MCF 10A (cell line): ENCODE measurements around the gene NOXRED1. TPM values are rescaled to one million over a fixed set of nuclear protein-coding genes. Genes with fewer than 3 reads are reported as not detected.

ENCODE experiments used
- BruUV-seq: library from RNA; stranded (reverse); fragments of 400-500 nt; replicated peaks from 2 replicates; lab custom pipeline; 2021; lab: Mats Ljungman, UMichigan
- CTCF ChIA-PET: fragments of 300-600 bp; sonication (Branson Sonifier 250); formaldehyde crosslinking; extraction: SDS; loops from one replicate; lab custom pipeline; 2021; ENCODE audit warnings: antibody characterized with exemption, inconsistent platforms; lab: Yijun Ruan, JAX
- POLR2A ChIA-PET: fragments of 300-600, 350-650 bp; sonication (Branson Sonifier 250); formaldehyde crosslinking; extraction: SDS; loops from one replicate; lab custom pipeline; 2020; ENCODE audit warnings: antibody characterized with exemption, inconsistent platforms; lab: Yijun Ruan, JAX
- DNase-seq: peaks from one replicate; pipeline ENCODE4 v3.0.0-alpha.2; 2018; ENCODE audit not compliant: unreplicated experiment
- H3K27ac Mint-ChIP-seq: one replicate; pipeline ENCODE4 v1.8.0; 2022; ENCODE audit warnings: mild to moderate bottlenecking, low read depth, mixed read lengths; ENCODE audit not compliant: unreplicated experiment
- H3K27me3 Mint-ChIP-seq: one replicate; pipeline ENCODE4 v1.8.0; 2022; ENCODE audit warnings: mixed read lengths; ENCODE audit not compliant: insufficient read depth, unreplicated experiment
- H3K36me3 Mint-ChIP-seq: one replicate; pipeline ENCODE4 v1.8.0; 2022; ENCODE audit warnings: mild to moderate bottlenecking, moderate library complexity, mixed read lengths; ENCODE audit not compliant: insufficient read depth, unreplicated experiment
- H3K4me1 Mint-ChIP-seq: one replicate; pipeline ENCODE4 v1.8.0; 2022; ENCODE audit warnings: mixed read lengths; ENCODE audit not compliant: insufficient read depth, unreplicated experiment
- H3K4me3 Mint-ChIP-seq: one replicate; pipeline ENCODE4 v1.8.0; 2022; ENCODE audit warnings: mild to moderate bottlenecking, moderate library complexity, mixed read lengths; ENCODE audit not compliant: unreplicated experiment
- H3K9me3 Mint-ChIP-seq: one replicate; pipeline ENCODE4 v1.8.0; 2022; ENCODE audit warnings: mixed read lengths; ENCODE audit not compliant: unreplicated experiment
- intact Hi-C: fragments of 100-400 bp; cut with micrococcal nuclease; formaldehyde crosslinking; loops from 2 replicates; pipeline ENCODE4 v1.14.1; 2022
- total RNA-seq: library from RNA; stranded (reverse); gene quantifications from 2 replicates; pipeline ENCODE4 v1.2.3, GENCODE V29; 2022
- TF ChIP-seq, protein P1 (sequence below): fragments of 200-600 bp; IDR thresholded peaks from one replicate; pipeline ENCODE4 v1.8.0; 2022; ENCODE audit warnings: antibody characterized with exemption, mild to moderate bottlenecking; ENCODE audit not compliant: unreplicated experiment

Gene NOXRED1
- total RNA-seq, 1 experiment from 2014 or later: 0.58 TPM

DNA sequence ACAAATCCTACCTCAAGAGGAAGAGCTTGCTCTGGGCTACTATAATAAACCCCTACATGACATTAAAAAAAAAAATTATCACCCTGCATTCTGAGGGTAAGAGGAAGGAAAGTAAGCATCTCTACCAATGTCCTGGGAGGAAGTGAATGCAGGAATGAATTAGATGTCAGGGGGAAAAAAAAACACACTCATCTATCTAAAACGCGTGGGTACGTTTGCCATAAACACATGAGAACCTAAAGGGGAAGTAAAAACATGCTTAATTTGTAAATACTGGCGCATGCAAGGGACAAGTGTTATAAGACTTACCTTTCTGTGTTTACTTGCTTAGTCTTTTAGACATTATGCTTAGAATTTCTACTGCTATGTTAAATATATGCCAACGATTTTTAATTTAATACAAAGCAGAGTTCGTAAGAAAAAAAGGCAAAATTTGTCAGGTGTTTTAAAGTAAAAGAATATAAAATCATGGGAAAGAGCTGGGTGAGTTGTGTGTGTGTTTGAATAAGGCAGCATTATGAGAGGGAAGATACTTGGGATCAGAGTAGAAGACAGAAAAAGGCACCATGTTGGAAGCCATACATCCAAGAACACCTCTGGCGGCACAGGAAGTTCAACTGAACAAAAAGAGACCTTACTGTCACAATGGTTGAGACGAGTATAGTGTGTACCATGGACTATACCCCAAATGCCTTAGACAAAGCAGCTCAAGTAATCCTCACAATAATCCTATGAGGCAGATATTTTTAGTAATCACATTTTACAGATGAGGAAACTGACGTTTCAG lies 48.0 kb downstream of the NOXRED1 start:
- Mint-ChIP-seq H3K27ac (no peak overlapping the region), H3K36me3 (no peaks in the 10 kb centered on the region), H3K4me1 (peaks cover 12% of the 10 kb centered on the region), H3K9me3 (no peaks in the 10 kb centered on the region), H3K27me3 (no peaks in the 10 kb centered on the region), H3K4me3 (no peak overlapping the region)
- ChIA-PET POLR2A (interaction anchor here (0.7 to 3.0 kb wide), 3 partner anchors 54 to 288 kb away, joined by 3 to 11 read pairs (median 6); partner anchors contain the start of genes GSTZ1, POMT2 and VIPAS39), CTCF (interaction anchor here (1.6 kb wide), 1 partner anchor 83 kb away, joined by 3 read pairs; the partner anchor contains the start of gene AHSA1)
- BruUV-seq: no TSS peak
- DNase-seq: no peak
- intact Hi-C loops: no loop called here
- TF ChIP-seq, protein P1, sequence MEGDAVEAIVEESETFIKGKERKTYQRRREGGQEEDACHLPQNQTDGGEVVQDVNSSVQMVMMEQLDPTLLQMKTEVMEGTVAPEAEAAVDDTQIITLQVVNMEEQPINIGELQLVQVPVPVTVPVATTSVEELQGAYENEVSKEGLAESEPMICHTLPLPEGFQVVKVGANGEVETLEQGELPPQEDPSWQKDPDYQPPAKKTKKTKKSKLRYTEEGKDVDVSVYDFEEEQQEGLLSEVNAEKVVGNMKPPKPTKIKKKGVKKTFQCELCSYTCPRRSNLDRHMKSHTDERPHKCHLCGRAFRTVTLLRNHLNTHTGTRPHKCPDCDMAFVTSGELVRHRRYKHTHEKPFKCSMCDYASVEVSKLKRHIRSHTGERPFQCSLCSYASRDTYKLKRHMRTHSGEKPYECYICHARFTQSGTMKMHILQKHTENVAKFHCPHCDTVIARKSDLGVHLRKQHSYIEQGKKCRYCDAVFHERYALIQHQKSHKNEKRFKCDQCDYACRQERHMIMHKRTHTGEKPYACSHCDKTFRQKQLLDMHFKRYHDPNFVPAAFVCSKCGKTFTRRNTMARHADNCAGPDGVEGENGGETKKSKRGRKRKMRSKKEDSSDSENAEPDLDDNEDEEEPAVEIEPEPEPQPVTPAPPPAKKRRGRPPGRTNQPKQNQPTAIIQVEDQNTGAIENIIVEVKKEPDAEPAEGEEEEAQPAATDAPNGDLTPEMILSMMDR: no peak

DNA sequence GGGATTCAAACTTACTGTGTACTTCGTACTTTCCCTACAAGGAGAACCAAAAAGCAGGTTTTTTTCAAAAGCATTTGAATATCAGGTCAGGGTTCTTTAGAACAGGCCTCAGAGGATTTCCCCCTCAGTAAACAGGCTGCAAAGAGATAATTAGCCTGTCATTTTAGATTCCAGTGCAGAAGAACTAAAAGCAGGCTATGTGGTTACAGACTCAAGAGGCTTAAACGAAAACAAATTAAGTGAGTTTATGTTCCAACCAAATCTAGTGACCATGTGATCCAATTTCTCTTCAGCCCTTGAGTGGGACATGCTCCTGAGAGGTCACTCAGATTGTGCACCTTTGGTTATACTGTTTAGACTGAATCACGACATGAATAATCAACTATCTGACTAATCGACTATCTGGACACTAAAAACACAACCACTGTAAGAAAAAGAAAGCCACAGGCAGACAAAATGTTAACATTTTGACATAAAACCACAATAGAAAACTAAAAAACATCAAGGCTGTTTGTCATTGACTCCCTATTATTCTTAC lies 51.0 kb downstream of the NOXRED1 start:
- H3K4me3 Mint-ChIP-seq: no peak overlapping the region
- peaks cover 12% of the 10 kb centered on the region for H3K4me1 Mint-ChIP-seq
- H3K27ac Mint-ChIP-seq: no peak overlapping the region
- intact Hi-C loops: no loop called here
- no peaks in the 10 kb centered on the region for H3K36me3 Mint-ChIP-seq
- no peaks in the 10 kb centered on the region for H3K9me3 Mint-ChIP-seq
- CTCF ChIA-PET: no interaction called here
- BruUV-seq: no TSS peak
- TF ChIP-seq, protein P1: no peak
- H3K27me3 Mint-ChIP-seq: no peaks in the 10 kb centered on the region
- POLR2A ChIA-PET: no interaction called here
- no peak for DNase-seq

DNA sequence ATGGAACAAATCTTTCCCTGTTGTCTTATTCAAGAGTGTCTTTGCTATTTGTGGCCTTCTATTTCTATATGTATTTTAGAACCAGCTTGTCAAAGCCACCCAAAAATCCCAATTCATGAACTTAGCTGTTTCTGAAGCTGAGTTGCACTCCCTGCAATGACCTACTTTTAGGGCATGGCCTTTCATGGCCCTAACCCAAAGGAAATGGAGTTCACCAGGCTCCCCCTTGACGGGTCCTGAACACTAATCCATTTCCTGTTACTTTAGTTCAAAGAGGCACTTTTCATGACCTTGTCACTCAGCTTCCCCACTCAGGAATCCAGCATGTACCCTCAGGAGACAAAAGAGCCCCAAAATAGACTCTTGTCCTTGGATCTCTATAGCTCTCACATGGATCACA lies 54.0 kb downstream of the NOXRED1 start:
- ChIA-PET POLR2A (no interaction called here), CTCF (interaction anchor here (0.6 to 0.7 kb wide), 2 partner anchors 28 to 248 kb away, joined by 3 read pairs; no protein-coding TSS in a partner anchor)
- no peaks in the 10 kb centered on the region for H3K9me3 Mint-ChIP-seq
- H3K27ac Mint-ChIP-seq: no peak overlapping the region
- intact Hi-C loops: no loop called here
- no peaks in the 10 kb centered on the region for H3K4me1 Mint-ChIP-seq
- no peak for DNase-seq
- no peaks in the 10 kb centered on the region for H3K27me3 Mint-ChIP-seq
- H3K4me3 Mint-ChIP-seq: no peak overlapping the region
- H3K36me3 Mint-ChIP-seq: no peaks in the 10 kb centered on the region
- TF ChIP-seq, protein P1: no peak
- no TSS peak for BruUV-seq

DNA sequence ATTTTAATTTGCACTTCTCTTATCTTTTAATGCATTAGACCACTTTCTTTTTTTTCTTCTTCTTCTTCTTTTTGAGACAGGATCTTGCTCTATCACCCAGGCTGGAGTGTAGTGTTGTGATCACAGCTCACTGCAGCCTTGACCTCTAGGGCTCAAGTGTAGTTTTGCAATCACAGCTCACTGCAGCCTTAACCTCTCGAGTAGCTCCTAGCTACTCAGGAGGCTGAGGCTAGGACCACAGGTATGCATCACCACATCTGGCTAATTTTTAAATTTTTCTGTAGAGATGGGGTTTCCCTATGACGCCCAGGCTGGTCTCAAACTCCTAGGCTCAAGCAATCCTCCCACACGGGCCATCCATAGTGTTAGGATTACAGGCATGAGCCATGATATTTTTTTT lies 59.2 kb downstream of the NOXRED1 start:
- no peak for DNase-seq
- Mint-ChIP-seq H3K4me3 (no peak overlapping the region), H3K36me3 (peaks cover 8% of the 10 kb centered on the region), H3K27me3 (no peaks in the 10 kb centered on the region), H3K4me1 (no peaks in the 10 kb centered on the region), H3K27ac (no peak overlapping the region), H3K9me3 (no peaks in the 10 kb centered on the region)
- CTCF ChIA-PET: interaction anchor here (1.5 kb wide), 1 partner anchor 48 kb away, joined by 3 read pairs; no protein-coding TSS in a partner anchor
- TF ChIP-seq, protein P1: no peak
- POLR2A ChIA-PET: no interaction called here
- intact Hi-C loops: no loop called here
- BruUV-seq: no TSS peak
